GM19455 (cell line): Measurements from ENCODE around the gene NADSYN1.

Experiments used
- ATAC-seq: cut with Tn5 transposase; IDR thresholded peaks from one replicate; pipeline ENCODE4 v1.9.1; 2021; ENCODE audit not compliant: unreplicated experiment

NADSYN1 gene

DNA sequence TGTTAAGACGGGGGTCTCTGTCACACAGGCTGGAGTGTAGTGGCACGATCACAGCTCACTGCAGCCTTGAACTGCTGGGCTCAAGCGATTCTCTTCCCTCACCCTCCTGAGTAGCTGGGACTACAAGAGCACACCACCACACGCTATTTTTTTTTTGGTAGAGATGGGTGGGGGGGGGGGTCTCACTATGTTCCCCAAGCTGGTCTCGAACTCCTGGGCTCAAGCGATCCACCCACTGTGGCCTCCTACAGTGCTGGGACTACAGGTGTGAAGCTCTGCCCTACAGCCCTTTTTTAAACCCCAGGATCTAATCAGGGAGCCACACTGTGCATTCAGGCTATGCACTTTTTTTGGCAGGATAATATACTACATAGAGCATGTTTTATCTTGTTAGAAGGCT, 3.4 kb upstream of the NADSYN1 start:
- no peak for ATAC-seq

DNA sequence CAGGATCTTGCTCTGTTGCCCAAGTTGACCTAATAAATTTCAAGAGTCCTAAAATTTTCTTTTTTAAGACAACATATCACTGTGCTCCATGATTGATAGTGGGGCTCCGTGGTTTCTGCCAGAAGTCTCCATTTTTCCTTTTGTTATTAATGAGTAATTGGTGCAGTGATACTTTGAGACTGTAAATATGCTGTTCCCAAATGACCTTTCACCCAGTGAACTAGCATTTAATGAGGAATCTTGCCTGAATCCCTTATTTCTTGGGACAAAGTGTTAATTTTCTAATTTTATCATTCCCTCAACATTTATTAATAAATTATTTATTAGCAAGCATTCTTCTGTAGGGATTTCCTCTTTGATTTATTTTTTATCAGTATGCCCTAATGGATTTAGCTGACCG, 2.5 kb upstream of the NADSYN1 start:
- ATAC-seq: no peak

DNA sequence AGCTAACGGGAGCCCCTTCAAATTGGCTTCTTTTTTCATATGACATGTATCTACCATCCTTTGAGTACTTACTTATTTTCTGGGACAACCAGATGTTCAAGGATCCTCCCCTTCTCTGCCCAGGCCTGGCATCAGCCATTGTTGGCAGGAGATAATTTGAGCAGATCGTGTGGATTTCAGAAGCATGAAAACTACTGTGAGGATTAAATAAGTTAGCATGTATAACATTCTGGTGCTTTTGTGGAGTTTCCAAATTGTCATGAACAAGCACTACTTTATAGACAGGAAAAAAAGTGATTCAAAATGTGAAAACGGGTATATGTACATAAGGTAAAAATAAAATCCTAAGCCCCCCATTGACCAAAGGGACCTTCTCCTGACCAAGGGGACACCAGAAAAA, 2.1 kb upstream of the NADSYN1 start:
- no peak for ATAC-seq

DNA sequence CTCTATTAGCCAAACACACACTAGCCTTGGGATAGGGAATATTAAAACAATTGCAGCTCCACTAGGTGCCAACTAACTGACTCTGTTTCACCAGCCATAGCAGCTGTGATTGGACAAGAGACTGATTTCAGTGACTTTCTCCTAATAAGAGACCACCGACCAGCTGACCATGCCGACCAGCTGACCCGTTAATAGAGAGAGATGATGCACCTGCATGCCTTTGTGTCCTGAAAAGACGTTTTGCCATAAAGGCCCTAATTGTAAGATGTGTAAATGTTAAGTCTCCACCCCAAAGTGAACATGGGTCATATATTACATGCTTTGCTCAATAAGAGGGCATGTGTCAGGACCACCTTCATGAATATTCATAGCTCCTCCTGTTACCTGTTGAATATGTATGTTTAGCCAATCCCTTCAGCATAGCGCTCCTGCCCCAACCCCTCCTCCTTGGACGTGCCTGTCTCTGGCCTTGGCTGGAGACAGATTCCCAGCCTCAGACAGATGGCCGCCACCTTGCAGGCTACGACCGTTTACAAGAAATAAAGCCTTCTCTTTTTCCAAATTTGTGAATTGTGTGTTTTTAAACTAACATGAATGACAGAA, 1.3 kb upstream of the NADSYN1 start:
- ATAC-seq: no peak

DNA sequence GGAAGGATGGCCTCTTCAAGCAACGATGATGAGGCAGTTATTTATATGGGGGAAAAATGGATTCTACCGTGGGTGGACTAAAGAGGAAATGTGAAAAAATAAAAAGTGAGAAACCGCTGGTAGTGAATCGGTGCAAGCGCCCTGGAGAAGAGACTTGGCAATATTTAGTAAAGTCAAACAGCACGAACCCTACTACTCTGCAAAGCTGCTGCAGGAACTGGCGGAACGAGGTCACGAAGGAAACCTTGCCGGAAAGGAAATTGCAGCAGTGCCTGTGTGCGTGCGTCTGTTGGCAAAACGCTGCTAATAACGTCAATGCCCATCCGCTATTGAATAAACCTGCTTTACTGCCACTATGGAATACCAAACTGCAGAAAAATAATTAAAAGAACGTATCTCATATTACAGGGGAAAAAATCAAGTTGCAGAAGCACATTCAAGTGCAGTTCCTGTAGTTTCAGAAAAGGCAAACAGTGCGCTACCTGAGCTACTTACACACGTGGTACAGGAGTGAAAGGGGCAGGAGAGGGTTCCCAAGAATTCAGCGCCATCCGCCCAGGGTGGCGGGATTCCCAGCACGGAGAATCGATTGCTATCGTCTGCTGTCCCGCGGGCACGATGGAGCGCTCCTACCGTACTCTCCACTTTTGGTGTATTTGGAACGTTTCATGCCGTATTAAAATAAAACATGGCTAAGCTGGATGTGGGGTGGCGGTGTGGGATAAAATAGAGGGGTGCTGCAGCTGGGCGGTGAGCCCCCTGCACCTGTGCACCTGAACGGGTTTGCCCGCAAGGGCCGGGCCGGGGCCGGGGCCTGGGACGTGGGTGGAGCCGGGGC, 585 bp upstream of the NADSYN1 start:
- no peak for ATAC-seq

DNA sequence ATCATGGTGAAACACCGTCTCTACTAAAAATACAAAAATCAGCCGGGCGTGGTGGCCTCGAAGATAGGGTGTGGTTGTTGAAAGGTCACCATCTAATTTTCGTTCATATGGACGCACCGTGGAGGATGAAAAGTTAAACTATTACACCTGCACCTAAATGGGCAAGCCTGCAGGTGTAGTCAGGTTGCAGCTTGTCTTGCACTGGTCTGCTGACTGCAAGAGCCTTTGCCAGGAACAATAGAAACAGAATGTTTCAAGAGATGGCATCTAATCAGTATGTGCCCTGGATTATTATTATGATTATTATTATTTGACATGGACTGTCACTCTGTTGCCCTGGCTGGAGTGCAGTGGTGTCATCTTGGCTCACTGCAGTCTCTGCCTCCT, 908 bp downstream of the NADSYN1 start:
- no peak for ATAC-seq

DNA sequence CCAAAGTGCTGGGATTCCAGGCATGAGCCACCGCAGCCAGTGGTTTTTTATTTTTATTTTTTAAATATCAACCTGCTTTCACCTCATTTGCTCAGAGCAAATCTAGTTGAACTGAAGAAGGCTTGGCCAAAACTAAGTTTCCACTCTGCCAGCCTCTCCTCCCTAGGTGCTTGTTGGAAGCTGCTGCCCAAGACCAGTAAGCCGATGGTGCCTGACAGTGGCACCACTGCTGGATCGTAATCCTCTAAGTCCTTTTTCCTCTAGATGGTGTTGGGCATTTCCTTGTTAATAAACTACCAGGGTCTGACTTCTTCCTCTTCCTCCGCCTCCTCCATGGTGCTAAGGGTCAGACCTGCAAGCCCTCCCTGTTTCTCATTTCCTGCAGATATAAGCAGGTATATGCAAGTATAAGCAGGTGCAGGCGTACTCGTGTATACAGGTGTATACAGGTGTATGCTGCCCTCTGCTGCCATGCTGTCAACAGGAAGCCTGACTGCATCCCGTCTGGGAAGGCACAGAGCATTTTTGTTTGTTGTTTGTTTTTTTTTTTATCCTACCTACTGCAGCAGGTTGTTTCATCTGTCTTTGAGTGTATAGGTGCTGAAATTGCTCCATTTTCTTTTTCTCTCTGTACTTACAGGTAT, 1.6 kb downstream of the NADSYN1 start:
- no peak for ATAC-seq

DNA sequence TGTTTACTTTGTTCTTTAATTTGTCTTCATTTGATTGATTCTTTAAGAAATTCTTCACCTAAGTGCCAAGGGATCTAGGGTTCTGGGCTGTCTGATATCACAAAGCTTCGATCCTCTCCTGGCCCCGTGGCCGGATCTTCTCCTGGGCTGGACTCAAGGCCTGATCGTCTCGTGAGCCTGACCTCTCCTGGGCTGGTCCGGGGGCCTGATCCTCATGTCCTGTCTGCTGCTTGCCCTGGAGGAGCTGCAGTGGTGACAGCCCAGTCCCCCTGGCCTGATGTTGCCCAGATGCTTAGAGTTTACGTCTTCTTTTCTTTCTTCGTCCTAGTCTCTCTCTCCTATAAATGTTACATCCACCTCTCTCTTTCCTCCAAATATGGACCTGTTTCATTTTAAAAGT, 3.3 kb downstream of the NADSYN1 start:
- no peak for ATAC-seq

DNA sequence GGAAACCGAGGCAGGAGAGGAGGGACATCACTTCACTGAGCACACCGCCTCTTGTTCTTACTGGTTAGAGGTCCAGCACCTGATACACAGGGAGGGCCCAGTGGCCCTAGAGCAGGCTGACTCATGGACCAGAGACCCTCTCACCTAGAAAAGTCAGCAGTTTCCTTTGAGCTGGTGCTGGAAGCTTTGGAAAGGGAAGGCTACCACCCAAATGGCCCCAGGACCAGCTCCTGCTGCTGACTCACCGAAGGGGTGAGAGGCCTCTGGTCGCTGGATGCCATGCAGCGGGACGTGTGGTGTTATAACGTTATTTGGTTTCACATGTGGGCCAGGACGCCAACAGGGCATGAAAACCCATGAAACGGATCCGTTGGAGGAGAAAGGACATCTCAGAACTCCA, 3.8 kb downstream of the NADSYN1 start:
- ATAC-seq: no peak

DNA sequence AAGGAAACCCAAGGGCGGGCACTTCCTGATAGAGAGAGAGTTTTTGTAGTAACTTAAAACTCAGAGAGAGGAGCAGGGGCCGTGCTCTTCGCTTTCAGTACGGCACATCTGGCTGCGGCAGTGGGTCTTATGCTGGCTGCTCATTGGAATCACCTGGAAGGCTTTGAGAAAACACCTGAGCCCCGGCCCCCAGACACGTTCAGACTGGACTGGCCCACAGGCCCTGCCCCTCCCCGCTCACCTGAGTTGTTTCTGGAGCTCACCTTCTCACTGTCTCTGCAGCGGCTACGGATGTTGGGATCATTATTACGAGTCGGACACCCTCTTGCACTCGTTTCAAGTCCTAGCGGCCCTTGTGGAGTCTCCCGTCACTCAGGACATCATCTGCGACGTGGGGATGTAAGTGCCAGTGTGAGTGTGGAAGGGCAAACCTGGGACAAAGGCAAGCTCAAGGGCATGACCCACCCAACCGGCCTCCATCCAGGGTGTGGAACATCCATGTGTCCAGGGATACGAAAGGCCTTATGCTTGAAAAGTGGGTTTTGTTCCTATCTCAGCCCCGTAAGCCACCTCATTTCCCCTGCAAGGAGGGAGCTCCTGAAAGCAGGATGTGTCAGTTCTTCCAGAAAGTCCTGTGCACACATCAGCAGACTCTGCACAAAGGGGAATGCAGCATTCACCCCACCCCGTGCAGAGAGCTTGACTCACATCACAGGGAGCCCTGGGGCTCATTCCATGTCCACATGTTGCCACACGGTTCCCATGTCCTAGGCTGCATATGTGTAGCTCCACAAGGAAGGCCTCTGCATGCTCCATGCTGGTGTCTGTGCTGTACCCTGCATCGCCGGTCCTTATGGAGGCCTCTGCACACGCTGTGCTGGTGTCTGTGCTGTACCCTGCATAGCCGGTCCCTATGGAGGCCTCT, 5.4 kb downstream of the NADSYN1 start:
- no peak for ATAC-seq

DNA sequence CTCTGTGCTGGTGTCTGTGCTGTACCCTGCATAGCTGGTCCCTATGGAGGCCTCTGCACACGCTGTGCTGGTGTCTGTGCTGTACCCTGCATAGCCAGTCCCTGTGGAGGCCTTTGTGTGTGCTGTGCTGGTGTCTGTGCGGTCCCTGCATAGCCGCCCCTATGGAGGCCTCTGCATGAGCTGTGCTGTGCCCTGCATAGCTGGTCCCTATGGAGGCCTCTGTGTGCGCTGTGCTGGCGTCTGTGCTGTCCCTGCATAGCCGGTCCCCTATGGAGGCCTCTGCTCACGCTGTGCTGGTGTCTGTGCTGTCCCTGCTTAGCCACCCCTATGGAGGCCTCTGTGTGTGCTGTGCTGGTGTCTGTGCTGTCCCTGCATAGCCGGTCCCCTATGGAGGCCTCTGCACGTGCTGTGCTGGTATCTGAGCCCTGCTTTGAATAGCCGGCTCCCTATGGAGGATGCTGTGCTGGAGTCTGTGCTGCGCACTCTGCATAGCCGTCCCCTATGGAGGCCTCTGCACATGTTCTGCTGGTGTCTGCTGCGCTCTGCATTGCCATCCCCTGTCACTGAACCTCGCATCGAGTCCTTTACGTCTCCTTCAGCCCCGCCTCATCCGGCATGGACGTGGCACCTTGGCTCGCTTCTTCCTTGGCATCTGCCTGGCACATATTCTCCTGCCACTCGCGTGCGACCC, 6.2 kb downstream of the NADSYN1 start:
- no peak for ATAC-seq

DNA sequence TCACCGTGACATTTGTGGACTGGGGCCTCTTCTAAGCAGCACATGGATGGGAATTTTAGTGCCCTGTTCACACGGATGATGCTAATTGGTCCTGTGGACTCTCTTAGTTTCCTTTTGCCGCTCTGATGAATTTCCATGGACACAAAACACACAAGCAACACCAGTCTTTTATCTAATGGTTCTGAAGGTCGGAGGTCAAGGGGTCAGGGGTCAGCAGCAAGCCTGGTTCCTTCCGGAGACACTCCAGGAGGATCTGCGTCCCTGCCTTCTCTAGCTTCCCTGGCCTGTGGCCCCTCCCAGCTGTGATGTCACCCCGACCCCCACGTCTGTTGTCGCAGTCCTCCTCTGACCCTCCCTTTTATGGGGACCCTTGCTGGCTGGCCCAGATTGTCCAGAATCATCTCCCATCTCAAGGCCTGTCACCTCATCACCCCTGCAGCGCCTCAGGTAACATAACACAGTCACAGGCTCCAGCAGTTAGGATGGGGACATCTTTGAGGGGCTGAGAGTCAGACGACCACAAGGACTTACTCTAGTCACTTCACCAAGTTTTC, 6.8 kb downstream of the NADSYN1 start:
- ATAC-seq: no peak

DNA sequence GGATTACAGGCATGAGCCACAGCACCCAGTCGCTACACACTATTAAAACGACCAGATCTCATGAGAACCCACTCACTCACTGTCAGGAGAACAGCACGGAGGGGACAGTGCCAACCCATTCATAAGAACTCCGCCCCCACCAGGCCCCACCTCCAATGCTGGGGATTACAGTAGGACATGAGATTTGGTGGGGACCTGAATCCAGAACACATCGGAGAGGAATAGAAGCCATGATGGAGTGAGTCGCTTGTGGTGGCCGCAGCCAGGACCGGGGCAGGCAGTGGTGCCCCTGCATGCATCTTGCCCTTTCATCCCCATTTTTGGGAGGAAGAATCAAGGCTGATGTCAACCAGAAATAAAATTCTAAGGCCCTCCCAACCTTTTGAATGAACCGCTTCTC, 8.7 kb downstream of the NADSYN1 start:
- no peak for ATAC-seq

DNA sequence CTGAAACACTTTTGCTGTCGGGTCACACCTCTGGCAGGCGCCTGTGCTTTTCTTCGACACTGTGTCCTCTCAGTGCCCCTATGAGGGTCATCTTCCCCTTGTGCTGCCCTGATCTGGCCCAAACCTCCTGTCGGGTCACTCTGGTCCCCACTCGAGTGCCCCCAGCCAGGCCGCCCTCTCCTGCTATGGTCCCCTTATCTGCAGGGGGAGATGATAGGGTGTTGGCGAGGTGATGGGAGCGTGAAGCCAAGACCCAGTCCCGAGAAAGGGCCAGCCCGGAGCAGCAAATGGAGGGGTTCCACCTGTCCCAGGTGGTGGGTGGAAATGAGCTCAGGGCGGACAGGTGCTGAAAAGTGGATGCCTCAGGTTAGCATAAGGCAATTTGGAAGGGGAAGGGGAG, 9.7 kb downstream of the NADSYN1 start:
- no peak for ATAC-seq

DNA sequence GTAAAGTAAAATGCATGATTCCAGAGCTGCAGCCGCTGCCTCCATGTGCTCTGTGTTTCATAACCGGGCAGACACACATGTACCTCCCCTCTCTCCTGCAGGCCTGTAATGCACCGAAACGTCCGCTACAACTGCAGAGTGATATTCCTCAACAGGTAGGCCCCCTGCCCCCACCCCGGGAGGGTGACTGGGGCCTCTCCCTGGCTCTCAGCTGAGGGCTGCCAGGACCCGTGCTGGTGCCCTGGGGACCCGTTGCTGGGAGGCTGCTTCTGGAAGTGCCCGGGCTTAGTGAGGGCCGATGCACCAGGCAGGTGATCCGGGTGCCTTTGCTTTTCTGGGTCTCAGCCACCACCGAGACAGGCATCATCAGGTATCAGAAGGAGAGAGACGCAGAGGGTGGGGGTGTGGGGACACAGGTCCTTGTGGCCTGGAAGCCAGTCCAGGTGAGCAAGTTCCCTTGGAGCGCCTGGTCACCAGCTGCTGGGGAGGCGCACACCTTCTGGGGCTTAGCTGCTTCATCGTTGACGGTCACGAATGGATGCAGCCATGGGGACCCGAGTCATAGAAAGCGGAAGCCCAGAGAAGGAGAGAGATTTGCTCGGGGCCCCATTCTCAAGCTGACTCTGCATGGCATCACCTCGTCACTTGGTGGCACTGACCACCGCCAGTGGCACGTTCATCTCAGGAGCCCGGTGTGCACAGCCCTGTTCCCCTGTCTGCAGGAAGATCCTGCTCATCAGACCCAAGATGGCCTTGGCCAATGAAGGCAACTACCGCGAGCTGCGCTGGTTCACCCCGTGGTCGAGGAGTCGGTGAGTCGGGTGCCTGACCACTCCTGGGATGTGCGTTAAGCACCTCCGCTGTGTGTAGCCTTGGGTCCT, 10.6 kb downstream of the NADSYN1 start:
- ATAC-seq: no peak

DNA sequence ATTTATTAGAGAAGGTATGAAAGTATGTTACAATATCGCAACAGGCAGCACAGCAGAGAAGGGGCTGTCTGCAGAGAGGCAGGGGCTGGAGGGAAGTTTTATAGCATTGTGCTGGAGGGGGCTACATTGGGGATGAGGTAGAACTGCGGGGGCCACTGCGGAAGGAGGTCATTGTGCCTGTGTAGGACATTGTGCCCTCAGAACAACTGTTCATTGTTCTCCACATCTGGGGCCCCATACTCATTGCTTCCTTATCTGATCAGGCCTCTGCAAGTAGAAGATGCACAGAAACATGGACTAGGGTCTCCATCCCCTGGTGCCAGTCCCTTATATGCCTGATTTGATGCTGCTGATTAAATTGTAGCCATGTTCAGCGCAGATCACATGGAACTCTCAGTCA, 12.1 kb downstream of the NADSYN1 start:
- ATAC-seq: no peak

DNA sequence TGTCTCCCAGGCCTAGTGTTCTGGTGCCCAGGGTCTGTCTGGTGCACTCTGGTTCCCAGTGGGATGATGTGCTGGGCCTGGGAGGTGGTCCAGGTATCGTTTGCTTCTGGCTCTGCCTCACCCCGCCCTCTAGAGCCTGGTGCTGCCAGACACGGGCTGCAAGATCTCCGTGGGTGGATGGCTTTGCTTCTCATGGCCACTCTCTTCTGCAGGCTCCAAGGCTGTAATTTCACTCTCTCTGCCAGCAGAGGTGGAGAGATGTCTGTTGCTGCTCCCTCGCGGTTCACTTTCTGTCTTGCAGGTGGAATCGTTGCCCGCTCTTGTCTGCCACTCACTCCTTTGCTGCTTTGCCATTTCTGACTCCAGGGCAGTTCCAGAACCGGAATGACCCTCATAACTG, 13.4 kb downstream of the NADSYN1 start:
- ATAC-seq: no peak

DNA sequence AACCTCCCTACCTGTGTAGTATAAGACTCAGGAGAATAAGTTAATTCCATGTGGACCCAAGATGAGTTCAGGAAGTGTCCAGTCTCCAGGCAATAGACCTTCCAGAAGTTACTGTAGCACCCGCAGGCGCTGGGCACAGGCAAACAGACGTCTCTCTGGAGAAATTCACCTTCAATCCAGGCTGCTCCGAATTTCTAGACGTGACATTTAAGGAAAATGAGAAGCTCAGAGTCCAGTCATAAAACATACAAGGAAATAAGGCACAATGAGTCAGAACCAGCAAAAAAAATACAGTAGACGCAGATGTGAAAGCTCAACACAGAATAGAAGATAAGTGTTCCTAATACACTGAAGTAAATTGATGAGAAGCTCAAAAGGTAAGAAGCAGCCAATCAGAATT, 14.2 kb downstream of the NADSYN1 start:
- ATAC-seq: no peak

DNA sequence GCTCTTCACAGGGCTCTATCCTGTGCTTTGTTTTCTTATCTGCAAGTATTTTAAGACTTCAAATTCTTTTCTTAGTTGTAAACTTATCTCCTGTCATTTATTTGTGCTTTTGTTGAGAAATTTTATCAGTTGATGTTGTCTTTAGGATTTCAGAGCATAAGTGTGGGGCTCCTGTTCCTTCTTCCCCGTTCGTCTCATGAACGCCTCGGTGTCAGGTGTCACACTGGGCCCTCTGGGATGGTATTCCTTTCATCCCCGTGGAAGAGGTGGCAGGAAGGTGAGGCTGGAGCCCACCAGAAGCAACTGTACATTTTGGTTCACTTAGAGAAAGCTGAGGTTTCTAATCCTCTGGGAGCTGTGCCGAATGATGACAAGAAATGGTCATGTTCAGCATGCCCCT, 17.9 kb downstream of the NADSYN1 start:
- no peak for ATAC-seq
